K562 (cell line): ENCODE data around the gene REC8. TPM values are rescaled to one million over a fixed set of nuclear protein-coding genes. Genes with fewer than 3 reads are reported as not detected.

Experiments
- ATAC-seq: fragments of 200-7000 bp; cut with Tn5 transposase; 3 replicates; pipeline ENCODE4 v1.9.1; 2020; ENCODE audit warnings: moderate library complexity
- BruUV-seq: library from RNA; stranded (reverse); fragments of 400-500 nt; replicated peaks from 2 replicates; lab custom pipeline; 2021; lab: Mats Ljungman, UMichigan
- CTCF ChIA-PET: fragments of 300-600 bp; formaldehyde crosslinking; extraction: SDS; loops from one replicate; lab custom pipeline; 2021; ENCODE audit warnings: low intra/inter-chr PET ratio; lab: Yijun Ruan, JAX
- POLR2A ChIA-PET: fragments of 300-600, 350-650 bp; sonication (Branson Sonifier 250); formaldehyde crosslinking; extraction: SDS; loops from one replicate; lab custom pipeline; 2021; ENCODE audit warnings: antibody characterized with exemption, inconsistent platforms; lab: Yijun Ruan, JAX
- DNase-seq, 4 experiments: peaks; one replicate each; pipeline versions ENCODE4 v3.0.0 to v3.0.0-alpha.2; 2011 to 2018; ENCODE audit warnings: low spot score in 3 of 4, mixed read lengths in 3 of 4; ENCODE audit errors: extremely low read depth in 1 of 4
- FAIRE-seq: peaks from 2 replicates; lab custom pipeline; 2011; peaks lifted over from hg19 to GRCh38; lab: Jason Lieb, UNC
- H2AFZ ChIP-seq: 2 replicates; pipeline ENCODE4 v1.6.0; 2011; ENCODE audit warnings: low read depth, low read length, control low read depth, inconsistent platforms
- H3K27ac ChIP-seq: fragments of 200-600 bp; 3 replicates; pipeline ENCODE4 v1.8.0; 2011; ENCODE audit warnings: low read depth, mild to moderate bottlenecking, control low read depth, inconsistent platforms, low read length, moderate library complexity, mixed read lengths; ENCODE audit errors: extremely low read depth
- H3K27me3 ChIP-seq, 2 experiments: fragments of 300-600 bp in 1 of 2; 2 replicates in 1 of 2; 3 replicates in 1 of 2; pipeline versions ENCODE4 v1.6.0 to v1.8.0; 2011; ENCODE audit warnings: inconsistent platforms in 2 of 2, low read length in 2 of 2, mild to moderate bottlenecking in 1 of 2, mixed read lengths in 1 of 2, moderate library complexity in 1 of 2; ENCODE audit not compliant: control insufficient read depth in 2 of 2, insufficient read depth in 2 of 2
- H3K36me3 ChIP-seq: fragments of 300-600 bp; 3 replicates; pipeline ENCODE4 v1.8.0; 2011; ENCODE audit warnings: mild to moderate bottlenecking, low read length, inconsistent platforms; ENCODE audit not compliant: control insufficient read depth, insufficient read depth
- H3K4me1 ChIP-seq, 2 experiments: fragments of 200-600 bp in 1 of 2; replicated peaks in 1 of 2; 2 replicates in 1 of 2; 3 replicates in 1 of 2; pipeline versions ENCODE4 v1.5.1 to v1.8.0; 2011; ENCODE audit warnings: inconsistent platforms in 2 of 2, low read length in 2 of 2, mild to moderate bottlenecking in 1 of 2, mixed read lengths in 1 of 2, moderate library complexity in 1 of 2; ENCODE audit not compliant: control insufficient read depth in 2 of 2, insufficient read depth in 2 of 2
- H3K4me2 ChIP-seq: 2 replicates; pipeline ENCODE4 v1.6.1; 2011; ENCODE audit warnings: low read length, control low read depth, inconsistent platforms, mixed read lengths; ENCODE audit not compliant: insufficient read depth
- H3K4me3 ChIP-seq: fragments of 200-600 bp; sonication (generic), shearing (Covaris generic); 2 replicates; pipeline ENCODE4 v1.5.1; 2016; ENCODE audit warnings: control low read depth, inconsistent platforms
- H3K79me2 ChIP-seq: fragments of 200-600 bp; 3 replicates; pipeline ENCODE4 v1.8.0; 2011; ENCODE audit warnings: low read length, inconsistent platforms; ENCODE audit not compliant: control insufficient read depth, insufficient read depth
- H3K9ac ChIP-seq, 2 experiments: 2 replicates each; pipeline versions ENCODE4 v1.6.0 to v1.6.1; 2011; ENCODE audit warnings: low read depth in 2 of 2, low read length in 2 of 2, control low read depth in 1 of 2, inconsistent platforms in 1 of 2, mild to moderate bottlenecking in 1 of 2, mixed read lengths in 1 of 2; ENCODE audit not compliant: insufficient read depth in 1 of 2
- H3K9me1 ChIP-seq: one replicate; pipeline ENCODE4 v1.6.0; 2011; ENCODE audit warnings: inconsistent platforms, mild to moderate bottlenecking, low read length, moderate library complexity; ENCODE audit not compliant: control insufficient read depth, insufficient read depth
- H3K9me3 ChIP-seq: replicated peaks from 2 replicates; pipeline ENCODE4 v1.5.1; 2011; ENCODE audit warnings: low read depth, low read length, inconsistent platforms; ENCODE audit not compliant: control insufficient read depth, insufficient read depth
- H4K20me1 ChIP-seq: replicated peaks from 2 replicates; pipeline ENCODE4 v1.6.1; 2011; ENCODE audit warnings: low read length, inconsistent platforms, mixed read lengths; ENCODE audit not compliant: control insufficient read depth, insufficient read depth
- BCOR ChIP-seq: fragments of 450-650 bp; IDR thresholded peaks from 2 replicates; pipeline ENCODE4 v1.6.1; 2016
- EGR1 ChIP-seq: fragments of 450-650 bp; conservative IDR thresholded peaks from 2 replicates; pipeline ENCODE4 v1.6.1; 2017; ENCODE audit warnings: mild to moderate bottlenecking
- GABPA ChIP-seq: fragments of 200-800 bp; sonication (Bioruptor generic); conservative IDR thresholded peaks from 2 replicates; pipeline ENCODE4 v1.6.1; 2016; ENCODE audit warnings: low read depth, missing genetic modification characterization, missing compliant biosample characterization
- ID3 ChIP-seq, 2 experiments: fragments of 250-450 bp in 1 of 2; fragments of 450-650 bp in 1 of 2; sonication (Bioruptor Pico) in 1 of 2; IDR thresholded peaks; 2 replicates each; pipeline versions ENCODE4 v1.6.1 to v1.8.0; 2016 to 2021; ENCODE audit warnings: mild to moderate bottlenecking in 2 of 2, moderate library complexity in 2 of 2, missing compliant biosample characterization in 1 of 2, missing genetic modification characterization in 1 of 2
- MAZ ChIP-seq, 2 experiments: fragments of 450-650 bp in 1 of 2; sonication (generic) in 1 of 2; formaldehyde crosslinking; IDR thresholded peaks in 1 of 2; conservative IDR thresholded peaks in 1 of 2; 2 replicates each; pipeline versions ENCODE4 v1.4.0 to v1.5.0; 2020; ENCODE audit warnings: mild to moderate bottlenecking in 1 of 2, missing genetic modification reagents in 1 of 2
- POLR2G ChIP-seq: fragments of 200-400 bp; formaldehyde crosslinking; IDR thresholded peaks from 2 replicates; pipeline ENCODE4 v1.6.1; 2017; ENCODE audit warnings: low read depth, mild to moderate bottlenecking, antibody characterized with exemption, low read length, moderate library complexity
- RBFOX2 ChIP-seq: fragments of 200-400 bp; formaldehyde crosslinking; IDR thresholded peaks from 2 replicates; pipeline ENCODE4 v1.6.1; 2017; ENCODE audit warnings: low read depth, mild to moderate bottlenecking, low read length, moderate library complexity
- ZNF311 ChIP-seq: fragments of 250-450 bp; sonication (Bioruptor Pico); IDR thresholded peaks from 2 replicates; pipeline ENCODE4 v1.4.0; 2020; ENCODE audit warnings: mild to moderate bottlenecking, moderate library complexity
- ZNF583 ChIP-seq: fragments of 250-450 bp; sonication (Bioruptor Pico); IDR thresholded peaks from 2 replicates; pipeline ENCODE4 v1.4.0; 2020
- ZNF584 ChIP-seq: fragments of 200-800 bp; sonication (Bioruptor generic); IDR thresholded peaks from 2 replicates; pipeline ENCODE4 v1.6.1; 2016; ENCODE audit warnings: low read depth, mild to moderate bottlenecking, missing genetic modification characterization, missing compliant biosample characterization
- ZZZ3 ChIP-seq: fragments of 450-650 bp; IDR thresholded peaks from 2 replicates; pipeline ENCODE4 v1.6.1; 2016; ENCODE audit warnings: antibody characterized with exemption, mild to moderate bottlenecking, moderate library complexity
- WGBS: fragments of 100-300 bp; shearing (Covaris generic); methylation state at CpG from one replicate; pipeline ENCODE4 v1.1.6; 2016; ENCODE audit warnings: low coverage, mixed read lengths; ENCODE audit not compliant: insufficient coverage; ENCODE audit errors: missing lambda C conversion rate; 5-methylcytosine and 5-hydroxymethylcytosine counted together
- in situ Hi-C: fragments of 300-500 bp; cut with MboI; formaldehyde crosslinking; loops from 4 replicates; pipeline ENCODE4 v1.15.0; 2018; ENCODE audit warnings: inconsistent platforms, mixed read lengths
- intact Hi-C: fragments of 100-400 bp; cut with micrococcal nuclease; formaldehyde crosslinking; loops from 2 replicates; pipeline ENCODE4 v1.14.2; 2022
- polyA plus RNA-seq, 8 experiments: library from polyadenylated mRNA; depleted of rRNA in 4 of 8; stranded (reverse) in 5 of 8; unstranded in 3 of 8; fragments of >200 nt; fragmentation: Nextera tagmentation in 2 of 8; fragmentation: Illumina TruSeq in 1 of 8; extraction: Ambion mirVana in 2 of 8; extraction: Trizol in 1 of 8; gene quantifications; 2 replicates each; pipeline versions ENCODE4 v1.2.1 to v1.2.3, GENCODE V29; 2011 to 2014; ENCODE audit warnings: inconsistent platforms in 1 of 8, missing spikeins in 1 of 8
- total RNA-seq, 7 experiments: library from RNA; depleted of rRNA in 6 of 7; stranded (reverse); fragments of >200 nt in 6 of 7; fragmentation: Illumina TruSeq in 2 of 7; extraction: Trizol in 2 of 7; gene quantifications; 2 replicates each; pipeline versions ENCODE4 v1.2.1 to v1.2.3, GENCODE V29; 2011 to 2021; ENCODE audit warnings: low replicate concordance in 1 of 7

Gene REC8
- total and polyA plus RNA-seq, 9 of the 15 experiments (the other 6 are each of a cell fraction or from before 2014, with no cell fraction given), result 0.11 to 2.5 (median 0.85) TPM

- no peak for TF ChIP-seq EGR1
- TF ChIP-seq BCOR, result no peak
- no peak for TF ChIP-seq ZNF311 (CRISPR knock-in tag)
- no peak for TF ChIP-seq ZNF583 (CRISPR knock-in tag)
- no peak for TF ChIP-seq GABPA (tag)
- TF ChIP-seq ZZZ3, result no peak
- no peak for TF ChIP-seq ZNF584
- TF ChIP-seq MAZ (CRISPR knock-in tag; conservative IDR thresholded peaks at IDR 0.05 in 1 of 2, IDR thresholded peaks at IDR 0.05 in 1 of 2), result no peak
Observed at GRCh38 chr14:24179961-24180796, 8.3 kb downstream of the REC8 start (continued).

GRCh38 chr14:24181371-24182077, 9.6 kb downstream of the REC8 start:
- Histone ChIP-seq H4K20me1 (no peaks in the 10 kb centered on the region), H3K9me1 (no peaks in the 10 kb centered on the region), H3K9me3 (no peaks in the 10 kb centered on the region), H3K27ac (no peak overlapping the region), H3K36me3 (peaks cover 78% of the 10 kb centered on the region; the same call in 2 of the 3 replicates), H3K4me3 (no peak overlapping the region), H2AFZ (no peak overlapping the region), H3K4me2 (no peak overlapping the region), H3K27me3 (no peaks in the 10 kb centered on the region), H3K9ac (peak overlapping the region in 1 of 2 experiments; percentile 45; a peak in 1 of 4 replicates), H3K4me1 (no peaks in the 10 kb centered on the region; a peak in 1 of 5 replicates), H3K79me2 (no peaks in the 10 kb centered on the region)
- FAIRE-seq (no peak), DNase-seq (no peak), ATAC-seq (no peak)
- in situ Hi-C loops, result no loop called here
- ChIA-PET POLR2A (no interaction called here), CTCF (no interaction called here)
- intact Hi-C loops, result no loop called here
- WGBS, result 86% methylated on average over 11 of the region's 19 CpGs
- TF ChIP-seq ID3 (CRISPR knock-in tag; IDR thresholded peaks at IDR 0.05) (no peak), ID3 (tag; IDR thresholded peaks at IDR 0.05) (no peak), POLR2G (peak; percentile 50; the same call in 1 of the 2 replicates), RBFOX2 (peak; percentile 65)
- BruUV-seq, result no TSS peak
